HepG2 (cell line): Measurements from ENCODE around the gene SERPIND1. TPM values are rescaled to one million over a fixed set of nuclear protein-coding genes. Genes with fewer than 3 reads are reported as not detected.

Experiments
- ATAC-seq: fragments of 200-7000 bp; cut with Tn5 transposase; 3 replicates; pipeline ENCODE4 v1.9.1; 2020; ENCODE audit warnings: mild to moderate bottlenecking, moderate library complexity
- BruUV-seq: library from RNA; stranded (reverse); fragments of 400-500 nt; replicated peaks from 2 replicates; lab custom pipeline; 2021; lab: Mats Ljungman, UMichigan
- CTCF ChIA-PET: fragments of 300-600 bp; formaldehyde crosslinking; extraction: SDS; loops from one replicate; lab custom pipeline; 2021; ENCODE audit warnings: low total read pairs, inconsistent platforms, low intra/inter-chr PET ratio; lab: Yijun Ruan, JAX
- POLR2A ChIA-PET: fragments of 350-600 bp; sonication (Branson Sonifier 250); formaldehyde crosslinking; loops from one replicate; lab custom pipeline; 2020; ENCODE audit warnings: antibody characterized with exemption, inconsistent platforms; lab: Yijun Ruan, JAX
- DNase-seq: peaks from one replicate; pipeline ENCODE4 v3.0.0-alpha.2; 2015; ENCODE audit warnings: low spot score
- FAIRE-seq: peaks from 3 replicates; lab custom pipeline; 2011; peaks lifted over from hg19 to GRCh38; lab: Jason Lieb, UNC
- H2AFZ ChIP-seq: one replicate; pipeline ENCODE4 v1.6.1; 2011; ENCODE audit warnings: low read length, inconsistent platforms
- H3K27ac ChIP-seq: fragments of 300-600 bp; 3 replicates; pipeline ENCODE4 v1.8.0; 2011; ENCODE audit warnings: mixed run types, mild to moderate bottlenecking, mixed read lengths, low read length, inconsistent platforms; ENCODE audit not compliant: insufficient read depth; ENCODE audit errors: extremely low read length
- H3K27me3 ChIP-seq, 2 experiments: fragments of 200-600 bp in 1 of 2; 2 replicates in 1 of 2; 3 replicates in 1 of 2; pipeline versions ENCODE4 v1.6.0 to v1.8.0; 2011; ENCODE audit warnings: low read length in 2 of 2, mild to moderate bottlenecking in 2 of 2, moderate library complexity in 2 of 2, inconsistent platforms in 1 of 2; ENCODE audit not compliant: insufficient read depth in 2 of 2, control insufficient read depth in 1 of 2
- H3K36me3 ChIP-seq, 2 experiments: fragments of 200-600 bp in 1 of 2; replicated peaks in 1 of 2; 2 replicates in 1 of 2; 3 replicates in 1 of 2; pipeline versions ENCODE4 v1.5.1 to v1.8.0; 2011; ENCODE audit warnings: low read length in 2 of 2, inconsistent platforms in 1 of 2; ENCODE audit not compliant: insufficient read depth in 2 of 2, control insufficient read depth in 1 of 2
- H3K4me1 ChIP-seq: 2 replicates; pipeline ENCODE4 v1.5.1; 2012; ENCODE audit warnings: low read length, inconsistent platforms; ENCODE audit not compliant: insufficient read depth
- H3K4me2 ChIP-seq: 2 replicates; pipeline ENCODE4 v1.6.0; 2011; ENCODE audit warnings: low read depth, low read length, inconsistent platforms
- H3K4me3 ChIP-seq, 3 experiments: fragments of 200-600 bp in 1 of 3; sonication (generic), shearing (Covaris generic) in 1 of 3; replicated peaks in 1 of 3; 2 replicates each; pipeline ENCODE4 v1.5.1; 2011 to 2016; ENCODE audit warnings: low read length in 3 of 3, inconsistent platforms in 2 of 3, low read depth in 2 of 3, mild to moderate bottlenecking in 2 of 3, control low read depth in 1 of 3, mixed read lengths in 1 of 3; ENCODE audit not compliant: insufficient read depth in 1 of 3
- H3K79me2 ChIP-seq: one replicate; pipeline ENCODE4 v1.6.1; 2011; ENCODE audit warnings: low read length, inconsistent platforms; ENCODE audit not compliant: insufficient read depth
- H3K9ac ChIP-seq: 2 replicates; pipeline ENCODE4 v1.6.0; 2011; ENCODE audit warnings: mild to moderate bottlenecking, low read depth, low read length, inconsistent platforms; ENCODE audit not compliant: insufficient read depth
- H3K9me3 ChIP-seq: 2 replicates; pipeline ENCODE4 v1.5.1; 2012; ENCODE audit warnings: mild to moderate bottlenecking, low read length
- H4K20me1 ChIP-seq: 2 replicates; pipeline ENCODE4 v1.6.0; 2011; ENCODE audit warnings: inconsistent platforms, mild to moderate bottlenecking, low read length, moderate library complexity; ENCODE audit not compliant: insufficient read depth
- PHF21A ChIP-seq: sonication (generic); formaldehyde crosslinking; IDR thresholded peaks from 2 replicates; pipeline ENCODE4 v1.5.0; 2020; ENCODE audit warnings: mild to moderate bottlenecking, missing genetic modification reagents
- TARDBP ChIP-seq: sonication (generic); formaldehyde crosslinking; IDR thresholded peaks from 2 replicates; pipeline ENCODE4 v1.8.0; 2022; ENCODE audit warnings: mild to moderate bottlenecking, missing genetic modification reagents
- WGBS: methylation state at CpG from one replicate; pipeline ENCODE4 v1.1.6; 2017; ENCODE audit warnings: low lambda C conversion rate; 5-methylcytosine and 5-hydroxymethylcytosine counted together
- in situ Hi-C: cut with HindIII; loops from 2 replicates; pipeline ENCODE4 v1.10.0; 2017; ENCODE audit warnings: low pct_unique_long_range_greater_than_20kb; ENCODE audit not compliant: extremely low pct_ligation_motif_present
- intact Hi-C: fragments of 100-400 bp; cut with micrococcal nuclease; formaldehyde crosslinking; loops from one replicate; pipeline ENCODE4 v1.10.0; 2022; ENCODE audit not compliant: unreplicated experiment
- polyA plus RNA-seq, 8 experiments: library from polyadenylated mRNA; depleted of rRNA in 3 of 8; stranded (reverse) in 7 of 8; unstranded in 1 of 8; fragments of >200 nt; fragmentation: Illumina TruSeq in 4 of 8; extraction: Trizol in 4 of 8; gene quantifications; 2 replicates each; pipeline versions ENCODE4 v1.2.1 to v1.2.3, GENCODE V29; 2011 to 2016; ENCODE audit warnings: low read depth in 4 of 8, missing spikeins in 1 of 8, mixed read lengths in 1 of 8; ENCODE audit not compliant: insufficient read depth in 1 of 8
- total RNA-seq, 5 experiments: library from RNA; depleted of rRNA; stranded (reverse); fragments of >200 nt; fragmentation: Illumina TruSeq; extraction: Trizol; gene quantifications; 2 replicates each; pipeline ENCODE4 v1.2.3, GENCODE V29; 2016; ENCODE audit warnings: low read depth in 1 of 5
- TF ChIP-seq, protein P1 (sequence below): sonication (generic); formaldehyde crosslinking; IDR thresholded peaks from 2 replicates; pipeline ENCODE4 v1.5.0; 2020; ENCODE audit warnings: mild to moderate bottlenecking, missing genetic modification reagents
- TF ChIP-seq, protein P2 (sequence below): sonication (generic); formaldehyde crosslinking; IDR thresholded peaks from 2 replicates; pipeline ENCODE4 v1.4.0; 2020; ENCODE audit warnings: missing genetic modification reagents, borderline replicate concordance
- TF ChIP-seq, protein P3 (sequence below): sonication (generic); formaldehyde crosslinking; IDR thresholded peaks from 2 replicates; pipeline ENCODE4 v1.4.0; 2020; ENCODE audit warnings: missing genetic modification reagents

The SERPIND1 gene
- total and polyA plus RNA-seq, 2 of the 13 experiments (the other 11 are each of a cell fraction or from before 2014, with no cell fraction given): 111 to 350 TPM

DNA sequence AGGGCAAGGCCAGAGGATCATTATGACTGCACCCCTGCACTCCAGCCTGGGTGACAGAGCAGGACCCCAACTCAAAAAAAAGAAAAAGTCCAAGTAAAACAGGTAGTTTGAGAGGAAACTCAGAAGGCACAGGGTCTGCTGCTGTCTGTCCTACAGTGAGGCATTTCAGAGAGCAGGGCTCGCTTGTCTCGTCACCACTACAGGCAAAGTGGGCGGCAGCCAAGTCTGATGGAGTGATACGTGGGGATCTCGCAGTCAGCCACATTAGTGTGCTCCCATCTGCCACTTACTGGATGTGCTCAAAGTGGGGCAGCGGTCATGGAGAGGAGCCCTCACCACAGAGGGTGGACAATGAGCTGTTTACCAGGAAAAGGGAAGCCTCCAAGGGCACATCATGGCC, 42.6 kb downstream of the SERPIND1 start:
- Histone ChIP-seq H3K36me3 (peaks cover 7 to 63% of the 10 kb centered on the region in 2 experiments), H3K27ac (no peak overlapping the region), H3K4me1 (no peaks in the 10 kb centered on the region), H3K4me2 (no peak overlapping the region), H3K27me3 (no peaks in the 10 kb centered on the region)
- TF ChIP-seq, protein P1, sequence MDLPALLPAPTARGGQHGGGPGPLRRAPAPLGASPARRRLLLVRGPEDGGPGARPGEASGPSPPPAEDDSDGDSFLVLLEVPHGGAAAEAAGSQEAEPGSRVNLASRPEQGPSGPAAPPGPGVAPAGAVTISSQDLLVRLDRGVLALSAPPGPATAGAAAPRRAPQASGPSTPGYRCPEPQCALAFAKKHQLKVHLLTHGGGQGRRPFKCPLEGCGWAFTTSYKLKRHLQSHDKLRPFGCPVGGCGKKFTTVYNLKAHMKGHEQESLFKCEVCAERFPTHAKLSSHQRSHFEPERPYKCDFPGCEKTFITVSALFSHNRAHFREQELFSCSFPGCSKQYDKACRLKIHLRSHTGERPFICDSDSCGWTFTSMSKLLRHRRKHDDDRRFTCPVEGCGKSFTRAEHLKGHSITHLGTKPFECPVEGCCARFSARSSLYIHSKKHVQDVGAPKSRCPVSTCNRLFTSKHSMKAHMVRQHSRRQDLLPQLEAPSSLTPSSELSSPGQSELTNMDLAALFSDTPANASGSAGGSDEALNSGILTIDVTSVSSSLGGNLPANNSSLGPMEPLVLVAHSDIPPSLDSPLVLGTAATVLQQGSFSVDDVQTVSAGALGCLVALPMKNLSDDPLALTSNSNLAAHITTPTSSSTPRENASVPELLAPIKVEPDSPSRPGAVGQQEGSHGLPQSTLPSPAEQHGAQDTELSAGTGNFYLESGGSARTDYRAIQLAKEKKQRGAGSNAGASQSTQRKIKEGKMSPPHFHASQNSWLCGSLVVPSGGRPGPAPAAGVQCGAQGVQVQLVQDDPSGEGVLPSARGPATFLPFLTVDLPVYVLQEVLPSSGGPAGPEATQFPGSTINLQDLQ: no peak
- TF ChIP-seq PHF21A (CRISPR knock-in tag) (no peak), TARDBP (CRISPR knock-in tag) (no peak)
- TF ChIP-seq, protein P2, sequence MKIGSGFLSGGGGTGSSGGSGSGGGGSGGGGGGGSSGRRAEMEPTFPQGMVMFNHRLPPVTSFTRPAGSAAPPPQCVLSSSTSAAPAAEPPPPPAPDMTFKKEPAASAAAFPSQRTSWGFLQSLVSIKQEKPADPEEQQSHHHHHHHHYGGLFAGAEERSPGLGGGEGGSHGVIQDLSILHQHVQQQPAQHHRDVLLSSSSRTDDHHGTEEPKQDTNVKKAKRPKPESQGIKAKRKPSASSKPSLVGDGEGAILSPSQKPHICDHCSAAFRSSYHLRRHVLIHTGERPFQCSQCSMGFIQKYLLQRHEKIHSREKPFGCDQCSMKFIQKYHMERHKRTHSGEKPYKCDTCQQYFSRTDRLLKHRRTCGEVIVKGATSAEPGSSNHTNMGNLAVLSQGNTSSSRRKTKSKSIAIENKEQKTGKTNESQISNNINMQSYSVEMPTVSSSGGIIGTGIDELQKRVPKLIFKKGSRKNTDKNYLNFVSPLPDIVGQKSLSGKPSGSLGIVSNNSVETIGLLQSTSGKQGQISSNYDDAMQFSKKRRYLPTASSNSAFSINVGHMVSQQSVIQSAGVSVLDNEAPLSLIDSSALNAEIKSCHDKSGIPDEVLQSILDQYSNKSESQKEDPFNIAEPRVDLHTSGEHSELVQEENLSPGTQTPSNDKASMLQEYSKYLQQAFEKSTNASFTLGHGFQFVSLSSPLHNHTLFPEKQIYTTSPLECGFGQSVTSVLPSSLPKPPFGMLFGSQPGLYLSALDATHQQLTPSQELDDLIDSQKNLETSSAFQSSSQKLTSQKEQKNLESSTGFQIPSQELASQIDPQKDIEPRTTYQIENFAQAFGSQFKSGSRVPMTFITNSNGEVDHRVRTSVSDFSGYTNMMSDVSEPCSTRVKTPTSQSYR (CRISPR knock-in tag): no peak
- TF ChIP-seq, protein P3, sequence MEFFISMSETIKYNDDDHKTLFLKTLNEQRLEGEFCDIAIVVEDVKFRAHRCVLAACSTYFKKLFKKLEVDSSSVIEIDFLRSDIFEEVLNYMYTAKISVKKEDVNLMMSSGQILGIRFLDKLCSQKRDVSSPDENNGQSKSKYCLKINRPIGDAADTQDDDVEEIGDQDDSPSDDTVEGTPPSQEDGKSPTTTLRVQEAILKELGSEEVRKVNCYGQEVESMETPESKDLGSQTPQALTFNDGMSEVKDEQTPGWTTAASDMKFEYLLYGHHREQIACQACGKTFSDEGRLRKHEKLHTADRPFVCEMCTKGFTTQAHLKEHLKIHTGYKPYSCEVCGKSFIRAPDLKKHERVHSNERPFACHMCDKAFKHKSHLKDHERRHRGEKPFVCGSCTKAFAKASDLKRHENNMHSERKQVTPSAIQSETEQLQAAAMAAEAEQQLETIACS: no peak
- TF ChIP-seq, all 625 proteins: peak for 0
- H3K9me3 ChIP-seq: no peaks in the 10 kb centered on the region
- WGBS: 99% methylated on average over 6 of the region's 6 CpGs
- H3K9ac ChIP-seq: no peak overlapping the region
- no peaks in the 10 kb centered on the region for H4K20me1 ChIP-seq
- intact Hi-C loops (no loop called here), in situ Hi-C loops (loop anchor here (10.0 kb wide), 1 partner anchor 58 kb away; no protein-coding TSS in a partner anchor)
- CTCF ChIA-PET: no interaction called here
- FAIRE-seq (no peak), DNase-seq (no peak), ATAC-seq (no peak)
- no peaks in the 10 kb centered on the region for H3K79me2 ChIP-seq
- no peak overlapping the region for H3K4me3 ChIP-seq
- H2AFZ ChIP-seq: no peak overlapping the region
- BruUV-seq: no TSS peak
- POLR2A ChIA-PET: no interaction called here
